SK-N-SH treated with all-trans-retinoic acid at 6 μM for 48 hours (cell line): ENCODE results near the gene CAST.

ENCODE experiments used
- ARNTL ChIP-seq: fragments of 450-650 bp; formaldehyde crosslinking; IDR thresholded peaks from 2 replicates; pipeline ENCODE4 v1.5.0; 2020; ENCODE audit warnings: low read depth, mild to moderate bottlenecking, moderate library complexity, borderline replicate concordance
- CSDC2 ChIP-seq: fragments of 250-450 bp; sonication (Bioruptor Pico); IDR thresholded peaks from 2 replicates; pipeline ENCODE4 v1.5.0; 2020; ENCODE audit warnings: mild to moderate bottlenecking, moderate library complexity
- CSRNP3 ChIP-seq: fragments of 250-450 bp; sonication (Bioruptor Pico); IDR thresholded peaks from 2 replicates; pipeline ENCODE4 v1.5.1; 2021; ENCODE audit warnings: mild to moderate bottlenecking, moderate library complexity
- GLIS3 ChIP-seq: fragments of 250-450 bp; sonication (Bioruptor Pico); IDR thresholded peaks from 2 replicates; pipeline ENCODE4 v1.5.0; 2020; ENCODE audit warnings: mild to moderate bottlenecking, moderate library complexity
- PATZ1 ChIP-seq: fragments of 250-450 bp; sonication (Bioruptor Pico); IDR thresholded peaks from 2 replicates; pipeline ENCODE4 v1.8.0; 2020; ENCODE audit warnings: mild to moderate bottlenecking, moderate library complexity, borderline replicate concordance
- PPARA ChIP-seq: fragments of 250-450 bp; sonication (Bioruptor Pico); IDR thresholded peaks from 2 replicates; pipeline ENCODE4 v1.5.0; 2020; ENCODE audit warnings: mild to moderate bottlenecking, borderline replicate concordance
- RARB ChIP-seq: fragments of 250-450 bp; sonication (Bioruptor Pico); IDR thresholded peaks from 2 replicates; pipeline ENCODE4 v1.8.0; 2021; ENCODE audit warnings: mild to moderate bottlenecking, moderate library complexity
- TSHZ2 ChIP-seq: fragments of 250-450 bp; sonication (Bioruptor Pico); IDR thresholded peaks from 2 replicates; pipeline ENCODE4 v1.5.0; 2020; ENCODE audit warnings: mild to moderate bottlenecking, moderate library complexity
- ZFP3 ChIP-seq: fragments of 250-450 bp; sonication (Bioruptor Pico); IDR thresholded peaks from 2 replicates; pipeline ENCODE4 v1.5.0; 2020; ENCODE audit warnings: mild to moderate bottlenecking, moderate library complexity
- ZFP30 ChIP-seq: fragments of 450-650 bp; formaldehyde crosslinking; IDR thresholded peaks from 2 replicates; pipeline ENCODE4 v1.5.0; 2022; ENCODE audit warnings: mild to moderate bottlenecking, moderate library complexity
- ZNF565 ChIP-seq: fragments of 450-650 bp; formaldehyde crosslinking; conservative IDR thresholded peaks from 2 replicates; pipeline ENCODE4 v1.5.0; 2020; ENCODE audit warnings: low read depth, mild to moderate bottlenecking, moderate library complexity
- ZNF70 ChIP-seq: fragments of 450-650 bp; formaldehyde crosslinking; IDR thresholded peaks from 2 replicates; pipeline ENCODE4 v1.5.0; 2020; ENCODE audit warnings: mild to moderate bottlenecking, moderate library complexity
- ZNF8 ChIP-seq: fragments of 450-650 bp; formaldehyde crosslinking; IDR thresholded peaks from 2 replicates; pipeline ENCODE4 v1.5.0; 2020; ENCODE audit warnings: mild to moderate bottlenecking, moderate library complexity

- TF ChIP-seq PPARA (no peak), ZFP3 (no peak), CSDC2 (no peak), GLIS3 (CRISPR knock-in tag) (no peak), PATZ1 (CRISPR knock-in tag) (no peak), ARNTL (CRISPR knock-in tag) (no peak), CSRNP3 (CRISPR knock-in tag) (no peak), ZFP30 (CRISPR knock-in tag) (no peak), ZNF8 (CRISPR knock-in tag) (no peak), TSHZ2 (no peak), RARB (CRISPR knock-in tag) (no peak), ZNF70 (CRISPR knock-in tag) (no peak), ZNF565 (CRISPR knock-in tag) (no peak)
Observed at GRCh38 chr5:96785326-96786109, 123.3 kb downstream of the CAST start.
